AG04449 (cell line): Measurements from ENCODE around the gene SGSM2.

Experiments
- CTCF ChIA-PET: fragments of 350-600 bp; formaldehyde crosslinking; extraction: SDS; loops from one replicate; lab custom pipeline; 2021; ENCODE audit warnings: antibody characterized with exemption; lab: Yijun Ruan, JAX
- POLR2A ChIA-PET: fragments of 400-600, 350-600 bp; formaldehyde crosslinking; extraction: SDS; loops from one replicate; lab custom pipeline; 2020; ENCODE audit warnings: antibody characterized with exemption, inconsistent platforms; lab: Yijun Ruan, JAX
- DNase-seq: peaks from one replicate; pipeline ENCODE4 v3.0.0-alpha.2; 2010; ENCODE audit warnings: low read depth, low spot score
- H3K4me3 ChIP-seq: 2 replicates; pipeline ENCODE4 v1.5.1; 2011; ENCODE audit warnings: low read depth, mild to moderate bottlenecking, control low read depth, low read length
- CTCF ChIP-seq: IDR thresholded peaks from one replicate; pipeline ENCODE4 v1.5.1; 2011; ENCODE audit warnings: mild to moderate bottlenecking, moderate library complexity, low read length, control low read depth, inconsistent platforms; ENCODE audit not compliant: insufficient read depth; ENCODE audit errors: missing control alignments

SGSM2 gene

GRCh38 chr17:2338315-2338657 lies 985 bp downstream of the SGSM2 start:
- H3K4me3 ChIP-seq: peak overlapping the region; percentile 93
- CTCF ChIA-PET: interaction anchor here (0.5 to 5.6 kb wide), 10 partner anchors 8 to 445 kb away, joined by 3 to 28 read pairs (median 5); no protein-coding TSS in a partner anchor
- no peak for TF ChIP-seq CTCF
- POLR2A ChIA-PET: interaction anchor here (1.1 to 1.8 kb wide), 3 partner anchors 10 to 78 kb away, joined by 3 to 6 read pairs (median 3); partner anchors contain the start of genes SMG6 and SRR
- no peak for DNase-seq

GRCh38 chr17:2343421-2343820 lies 6.1 kb downstream of the SGSM2 start:
- POLR2A ChIA-PET: no interaction called here
- DNase-seq: no peak
- H3K4me3 ChIP-seq: no peak overlapping the region
- CTCF ChIA-PET: interaction anchor here (1.4 kb wide), 1 partner anchor 8 kb away, joined by 3 read pairs; no protein-coding TSS in a partner anchor
- TF ChIP-seq CTCF: no peak

GRCh38 chr17:2344528-2344927 lies 7.2 kb downstream of the SGSM2 start:
- CTCF ChIA-PET: interaction anchor here (1.1 to 1.2 kb wide), 2 partner anchors 8 to 9 kb away, joined by 3 to 5 read pairs; no protein-coding TSS in a partner anchor
- POLR2A ChIA-PET: no interaction called here

GRCh38 chr17:2346475-2346874 lies 9.2 kb downstream of the SGSM2 start:
- TF ChIP-seq CTCF: no peak
- CTCF ChIA-PET: interaction anchor here (0.7 to 1.9 kb wide), 8 partner anchors 8 to 292 kb away, joined by 3 to 5 read pairs (median 4); partner anchors contain the start of gene HIC1
- no peak for DNase-seq
- no peak overlapping the region for H3K4me3 ChIP-seq
- POLR2A ChIA-PET: no interaction called here

More at GRCh38 chr17:2344528-2344927, 7.2 kb downstream of the SGSM2 start:
- H3K4me3 ChIP-seq: no peak overlapping the region
- TF ChIP-seq CTCF: no peak
- DNase-seq: no peak

- ChIA-PET POLR2A (interaction anchor here (0.7 to 1.8 kb wide), 2 partner anchors 10 to 12 kb away, joined by 3 to 4 read pairs; partner anchors contain the start of genes SGSM2 and TSR1), CTCF (interaction anchor here (0.7 to 1.9 kb wide), 12 partner anchors 9 to 466 kb away, joined by 3 to 12 read pairs (median 4); partner anchors contain the start of genes HIC1, SGSM2 and TSR1)
- H3K4me3 ChIP-seq: no peak overlapping the region
- DNase-seq: peak; percentile 78
- TF ChIP-seq CTCF: no peak
Observed at GRCh38 chr17:2347805-2348685, 10.7 kb downstream of the SGSM2 start.

- CTCF ChIA-PET: interaction anchor here (0.6 to 4.6 kb wide), 9 partner anchors 8 to 88 kb away, joined by 3 to 80 read pairs (median 4); partner anchors contain the start of gene TSR1
- DNase-seq: no peak
- POLR2A ChIA-PET: no interaction called here
- no peak for TF ChIP-seq CTCF
- H3K4me3 ChIP-seq: no peak overlapping the region
Observed at GRCh38 chr17:2351269-2351668, 14.0 kb downstream of the SGSM2 start.
